GM12875 (cell line): ENCODE results near the gene YBX3.

Experiments
- H3K4me3 ChIP-seq: one replicate; pipeline ENCODE4 v1.5.1; 2011; ENCODE audit warnings: low read depth, low read length, control low read depth
- CTCF ChIP-seq: IDR thresholded peaks from 2 replicates; pipeline ENCODE4 v1.5.1; 2011; ENCODE audit warnings: low read depth, mild to moderate bottlenecking, control low read depth, inconsistent platforms, low read length, moderate library complexity, borderline replicate concordance; ENCODE audit not compliant: insufficient read depth

Gene YBX3

GRCh38 chr12:10722905-10723746, at the start of gene YBX3:
YBX3 (minus strand) TSS chr12:10723323; CDS start chr12:10723111, 212 bp downstream.
- no peak for TF ChIP-seq CTCF
- H3K4me3 ChIP-seq: peak within 1 kb of the TSS; percentile 74

DNA sequence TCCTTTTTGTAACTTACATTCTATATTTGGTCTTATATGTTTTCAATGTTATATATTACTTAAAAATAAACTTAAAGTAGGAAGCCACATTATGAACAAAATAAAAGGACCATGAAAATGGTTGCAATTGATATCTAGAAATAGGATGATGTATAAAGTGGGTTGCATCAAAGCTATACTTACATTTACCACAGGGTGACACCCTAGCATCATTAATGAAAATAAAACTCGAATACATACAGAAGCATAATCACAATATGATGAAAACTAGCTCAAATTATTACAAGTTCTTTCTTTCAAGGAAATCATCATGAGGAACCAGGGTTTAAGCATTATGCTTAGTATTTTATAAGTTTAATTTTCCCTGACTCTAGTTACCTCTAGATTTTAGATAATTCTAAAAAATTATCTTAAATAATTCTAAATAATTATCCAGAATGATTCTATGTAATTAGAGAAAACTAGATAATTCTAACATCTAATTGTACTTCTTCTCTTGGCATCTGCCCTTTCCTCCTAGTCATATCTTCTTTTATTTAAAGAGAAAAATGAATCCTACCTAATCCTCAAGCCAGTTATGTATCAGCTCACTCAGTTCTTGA, 48.1 kb upstream of the YBX3 start:
- H3K4me3 ChIP-seq: no peak overlapping the region
- no peak for TF ChIP-seq CTCF

DNA sequence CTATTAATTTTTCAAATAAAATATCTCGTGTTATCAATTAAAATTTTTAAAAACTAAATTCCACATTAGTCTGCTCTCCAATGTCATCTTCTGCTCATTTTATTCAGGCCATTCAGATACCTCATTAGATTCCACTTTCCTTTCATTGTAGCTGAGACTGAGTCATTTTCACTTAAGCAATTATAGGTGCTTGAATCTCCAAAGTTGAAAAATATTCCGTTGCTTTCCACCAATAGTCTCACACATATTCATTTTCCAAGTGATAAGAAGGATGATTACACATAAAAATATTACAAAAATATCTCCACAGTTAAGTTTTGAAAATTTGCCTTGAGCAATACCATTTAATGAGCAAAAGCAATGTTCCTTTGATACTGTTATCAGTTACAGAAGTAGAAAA, 36.5 kb upstream of the YBX3 start:
- TF ChIP-seq CTCF: no peak
- H3K4me3 ChIP-seq: no peak overlapping the region

- TF ChIP-seq CTCF: no peak
- H3K4me3 ChIP-seq: no peak overlapping the region
These were observed 33.1 kb upstream of the YBX3 start for GRCh38 chr12:10756194-10756593.

DNA sequence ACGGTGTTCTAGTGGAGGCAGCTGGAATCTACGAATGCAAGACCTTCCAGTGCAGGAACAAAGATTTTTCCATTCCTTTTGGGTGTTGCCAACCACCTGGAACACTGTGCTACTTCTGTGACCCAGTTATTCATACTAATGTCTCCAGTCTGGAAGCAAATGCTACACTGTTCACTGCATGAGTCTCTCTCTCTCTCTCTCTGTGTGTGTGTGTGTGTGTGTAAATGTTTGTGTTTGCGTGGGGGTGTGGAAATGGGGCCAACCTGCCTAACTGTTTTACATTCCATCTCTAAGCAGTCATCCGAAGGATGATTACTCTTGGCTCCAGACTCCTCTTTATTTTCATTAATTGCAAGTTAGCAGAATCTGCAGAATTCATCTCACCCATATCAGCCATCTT, 29.9 kb upstream of the YBX3 start:
- no peak for TF ChIP-seq CTCF
- H3K4me3 ChIP-seq: no peak overlapping the region

DNA sequence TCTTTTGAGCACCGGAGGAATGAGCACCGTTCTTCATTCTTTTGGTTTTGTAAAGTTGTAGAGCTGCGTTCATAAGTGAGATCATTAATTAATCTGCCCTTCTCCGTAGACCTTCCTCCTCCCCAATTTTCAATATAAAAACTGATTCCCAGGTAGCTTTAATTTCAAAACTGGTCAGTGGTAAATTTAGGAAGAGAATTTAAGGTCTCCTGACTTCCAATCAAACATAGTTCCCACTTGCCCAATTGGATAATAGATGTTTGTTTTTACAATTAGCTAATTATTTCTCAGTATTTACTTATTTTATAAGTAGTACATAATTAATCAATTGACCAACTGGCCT, 27.2 kb upstream of the YBX3 start:
- no peak overlapping the region for H3K4me3 ChIP-seq
- no peak for TF ChIP-seq CTCF
